MM.1S (cell line): Measurements from ENCODE around the gene EPB41L4B.

ENCODE experiments used
- DNase-seq: peaks from one replicate; pipeline ENCODE4 v3.0.0-alpha.2; 2015
- H2AFZ ChIP-seq: fragments of 300-600 bp; sonication (generic); 2 replicates; pipeline ENCODE4 v1.6.0; 2016; ENCODE audit warnings: antibody characterized with exemption, low read length
- H3F3A ChIP-seq: fragments of 300-600 bp; sonication (generic); 2 replicates; pipeline ENCODE4 v1.6.1; 2016; ENCODE audit warnings: mild to moderate bottlenecking, antibody characterized with exemption, low read length, moderate library complexity, mixed read lengths; ENCODE audit not compliant: insufficient read depth
- H3K27ac ChIP-seq: fragments of 300-600 bp; sonication (generic); 2 replicates; pipeline ENCODE4 v1.5.1; 2016; ENCODE audit warnings: mild to moderate bottlenecking, low read length
- H3K27me3 ChIP-seq: fragments of 300-600 bp; sonication (generic); replicated peaks from 2 replicates; pipeline ENCODE4 v1.6.0; 2016; ENCODE audit warnings: low read length; ENCODE audit not compliant: insufficient read depth
- H3K36me3 ChIP-seq: fragments of 300-600 bp; sonication (generic); replicated peaks from 2 replicates; pipeline ENCODE4 v1.6.1; 2016; ENCODE audit warnings: mild to moderate bottlenecking, low read length, mixed read lengths; ENCODE audit not compliant: insufficient read depth
- H3K4me1 ChIP-seq: fragments of 300-600 bp; sonication (generic); 2 replicates; pipeline ENCODE4 v1.6.1; 2016; ENCODE audit warnings: low read length, mixed read lengths
- H3K4me2 ChIP-seq: fragments of 300-600 bp; sonication (generic); 2 replicates; pipeline ENCODE4 v1.6.0; 2016; ENCODE audit warnings: low read depth, low read length
- H3K4me3 ChIP-seq: fragments of 300-600 bp; sonication (generic); 2 replicates; pipeline ENCODE4 v1.5.1; 2016; ENCODE audit warnings: low read length, mixed read lengths
- H3K79me2 ChIP-seq: fragments of 300-600 bp; sonication (generic); 2 replicates; pipeline ENCODE4 v1.6.1; 2016; ENCODE audit warnings: mixed run types, low read length, mixed read lengths
- H3K9ac ChIP-seq: fragments of 300-600 bp; sonication (generic); 2 replicates; pipeline ENCODE4 v1.6.1; 2016; ENCODE audit warnings: low read length, mixed read lengths
- H3K9me2 ChIP-seq: fragments of 300-600 bp; sonication (generic); replicated peaks from 2 replicates; pipeline ENCODE4 v1.6.1; 2016; ENCODE audit warnings: mild to moderate bottlenecking, low read length, mixed read lengths; ENCODE audit not compliant: insufficient read depth
- H3K9me3 ChIP-seq: fragments of 300-600 bp; sonication (generic); replicated peaks from 2 replicates; pipeline ENCODE4 v1.6.1; 2016; ENCODE audit warnings: mild to moderate bottlenecking, low read length, mixed read lengths; ENCODE audit not compliant: insufficient read depth
- H4K20me1 ChIP-seq: fragments of 300-600 bp; sonication (generic); 2 replicates; pipeline ENCODE4 v1.6.1; 2016; ENCODE audit warnings: mild to moderate bottlenecking, low read length, moderate library complexity, mixed read lengths; ENCODE audit not compliant: insufficient read depth
- EZH2 ChIP-seq: fragments of 300-600 bp; sonication (generic); optimal IDR thresholded peaks from 2 replicates; pipeline ENCODE3; 2017; ENCODE audit warnings: low read depth, mild to moderate bottlenecking, antibody characterized with exemption, low read length, mixed read lengths
- EZH2phosphoT487 ChIP-seq: fragments of 300-600 bp; sonication (generic); IDR thresholded peaks from 2 replicates; pipeline ENCODE4 v1.6.1; 2018; ENCODE audit warnings: antibody characterized with exemption, low read length
- TF ChIP-seq, protein P1 (sequence below): fragments of 300-600 bp; sonication (generic); IDR thresholded peaks from 2 replicates; pipeline ENCODE4 v1.5.1; 2016; ENCODE audit warnings: antibody characterized with exemption, low read length, mixed read lengths

EPB41L4B gene

GRCh38 chr9:109149089-109149488 lies 171.8 kb downstream of the EPB41L4B start:
- TF ChIP-seq EZH2phosphoT487: no peak
- TF ChIP-seq EZH2: no peak
- TF ChIP-seq, protein P1, sequence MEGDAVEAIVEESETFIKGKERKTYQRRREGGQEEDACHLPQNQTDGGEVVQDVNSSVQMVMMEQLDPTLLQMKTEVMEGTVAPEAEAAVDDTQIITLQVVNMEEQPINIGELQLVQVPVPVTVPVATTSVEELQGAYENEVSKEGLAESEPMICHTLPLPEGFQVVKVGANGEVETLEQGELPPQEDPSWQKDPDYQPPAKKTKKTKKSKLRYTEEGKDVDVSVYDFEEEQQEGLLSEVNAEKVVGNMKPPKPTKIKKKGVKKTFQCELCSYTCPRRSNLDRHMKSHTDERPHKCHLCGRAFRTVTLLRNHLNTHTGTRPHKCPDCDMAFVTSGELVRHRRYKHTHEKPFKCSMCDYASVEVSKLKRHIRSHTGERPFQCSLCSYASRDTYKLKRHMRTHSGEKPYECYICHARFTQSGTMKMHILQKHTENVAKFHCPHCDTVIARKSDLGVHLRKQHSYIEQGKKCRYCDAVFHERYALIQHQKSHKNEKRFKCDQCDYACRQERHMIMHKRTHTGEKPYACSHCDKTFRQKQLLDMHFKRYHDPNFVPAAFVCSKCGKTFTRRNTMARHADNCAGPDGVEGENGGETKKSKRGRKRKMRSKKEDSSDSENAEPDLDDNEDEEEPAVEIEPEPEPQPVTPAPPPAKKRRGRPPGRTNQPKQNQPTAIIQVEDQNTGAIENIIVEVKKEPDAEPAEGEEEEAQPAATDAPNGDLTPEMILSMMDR: no peak
- Histone ChIP-seq H4K20me1 (no peaks in the 10 kb centered on the region), H3K27me3 (no peaks in the 10 kb centered on the region), H3K27ac (no peak overlapping the region), H3K4me1 (peaks cover 2% of the 10 kb centered on the region), H3K4me3 (no peak overlapping the region), H2AFZ (no peak overlapping the region), H3K4me2 (no peak overlapping the region), H3F3A (no peaks in the 10 kb centered on the region), H3K9me2 (no peaks in the 10 kb centered on the region), H3K9ac (no peak overlapping the region), H3K79me2 (no peaks in the 10 kb centered on the region), H3K36me3 (no peaks in the 10 kb centered on the region), H3K9me3 (no peaks in the 10 kb centered on the region)
- no peak for DNase-seq

GRCh38 chr9:109145051-109145450 lies 175.8 kb downstream of the EPB41L4B start:
- no peaks in the 10 kb centered on the region for H3K27me3 ChIP-seq
- H3K36me3 ChIP-seq: no peaks in the 10 kb centered on the region
- H3K9me2 ChIP-seq: no peaks in the 10 kb centered on the region
- H2AFZ ChIP-seq: no peak overlapping the region
- H3K4me2 ChIP-seq: no peak overlapping the region
- no peak overlapping the region for H3K27ac ChIP-seq
- peaks cover 7% of the 10 kb centered on the region for H3K4me1 ChIP-seq
- no peak overlapping the region for H3K9ac ChIP-seq
- no peaks in the 10 kb centered on the region for H3K79me2 ChIP-seq
- H3K4me3 ChIP-seq: no peak overlapping the region
- no peak for TF ChIP-seq EZH2phosphoT487
- TF ChIP-seq EZH2: no peak
- TF ChIP-seq, protein P1: no peak
- no peaks in the 10 kb centered on the region for H3F3A ChIP-seq
- no peak for DNase-seq
- H4K20me1 ChIP-seq: no peaks in the 10 kb centered on the region
- no peaks in the 10 kb centered on the region for H3K9me3 ChIP-seq

- peak overlapping the region; percentile 29; the same call in 1 of the 2 replicates for H3K4me2 ChIP-seq
- no peaks in the 10 kb centered on the region for H3K79me2 ChIP-seq
- no peaks in the 10 kb centered on the region for H3K9me3 ChIP-seq
- no peaks in the 10 kb centered on the region for H3K9me2 ChIP-seq
- DNase-seq: peak; percentile 81
- no peak overlapping the region for H2AFZ ChIP-seq
- H3K36me3 ChIP-seq: no peaks in the 10 kb centered on the region
- no peak overlapping the region for H3K27ac ChIP-seq
- H3K27me3 ChIP-seq: no peaks in the 10 kb centered on the region
- TF ChIP-seq, protein P1: peak; percentile 55
- no peak for TF ChIP-seq EZH2
- TF ChIP-seq EZH2phosphoT487: no peak
- H4K20me1 ChIP-seq: no peaks in the 10 kb centered on the region
- peaks cover 7% of the 10 kb centered on the region for H3K4me1 ChIP-seq
- no peaks in the 10 kb centered on the region for H3F3A ChIP-seq
- no peak overlapping the region for H3K4me3 ChIP-seq
- H3K9ac ChIP-seq: no peak overlapping the region
These were observed 176.8 kb downstream of the EPB41L4B start for GRCh38 chr9:109143881-109144562.
